Stimulated activated naive CD8-positive, alpha-beta T cell treated with anti-CD3 and anti-CD28 coated beads, Interleukin-15, Interleukin-2, amounts not matched to agents 100 U/mL and 50 U/mL, for 24 hours (primary cell): ENCODE data around the gene CFAP221.
"Not testable (repeated sequence)": the region's sequence is repeated elsewhere in the genome, so short reads cannot be mapped to it uniquely, and the experiment has no call there.

Experiments used
- ATAC-seq: fragments of 150-1000 bp; cut with Tn5 transposase; one replicate; pipeline ENCODE4 v1.10.0; 2021
- DNase-seq: peaks from one replicate; pipeline ENCODE4 v3.0.0; 2021

The CFAP221 gene

DNA sequence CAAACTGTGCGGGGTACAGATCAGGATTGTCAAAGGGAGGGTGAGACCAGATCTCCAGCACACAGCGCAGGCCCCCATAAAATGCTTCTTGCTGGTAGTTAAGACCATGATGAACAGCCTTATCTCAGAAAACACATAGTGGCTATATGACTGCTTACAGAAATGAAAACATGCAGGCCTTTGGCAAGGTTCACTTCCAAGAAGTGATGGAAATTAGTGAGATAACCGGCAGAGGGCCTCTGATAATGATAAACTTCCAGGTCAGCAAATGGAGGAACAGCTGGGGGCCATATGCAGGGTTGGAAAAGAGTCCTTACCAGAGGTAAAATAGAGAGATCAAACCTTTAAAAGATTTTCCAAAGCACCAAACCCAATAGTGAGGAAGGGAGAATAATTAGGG lies 46.6 kb downstream of the CFAP221 start:
- ATAC-seq (no peak), DNase-seq (no peak)

DNA sequence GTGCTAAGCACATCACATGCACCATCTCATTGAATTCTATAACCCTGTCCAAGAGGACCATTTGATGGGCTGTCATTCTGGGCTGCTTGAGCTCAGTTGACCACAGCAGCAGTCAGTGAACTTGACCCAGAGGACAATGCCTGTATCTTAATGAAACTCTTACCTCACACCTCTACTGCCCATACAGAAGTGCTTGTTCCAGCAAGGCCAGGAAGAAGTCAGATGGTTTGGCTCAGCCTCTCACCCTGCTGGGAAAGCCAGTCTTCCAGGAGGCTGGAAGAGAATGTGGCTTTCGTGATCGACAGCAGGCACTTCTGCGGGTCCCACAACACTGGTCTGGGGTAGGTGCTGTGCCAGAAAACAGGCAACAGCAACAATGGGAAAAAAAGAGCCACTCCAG lies 47.3 kb downstream of the CFAP221 start:
- no peak for DNase-seq
- ATAC-seq: no peak

DNA sequence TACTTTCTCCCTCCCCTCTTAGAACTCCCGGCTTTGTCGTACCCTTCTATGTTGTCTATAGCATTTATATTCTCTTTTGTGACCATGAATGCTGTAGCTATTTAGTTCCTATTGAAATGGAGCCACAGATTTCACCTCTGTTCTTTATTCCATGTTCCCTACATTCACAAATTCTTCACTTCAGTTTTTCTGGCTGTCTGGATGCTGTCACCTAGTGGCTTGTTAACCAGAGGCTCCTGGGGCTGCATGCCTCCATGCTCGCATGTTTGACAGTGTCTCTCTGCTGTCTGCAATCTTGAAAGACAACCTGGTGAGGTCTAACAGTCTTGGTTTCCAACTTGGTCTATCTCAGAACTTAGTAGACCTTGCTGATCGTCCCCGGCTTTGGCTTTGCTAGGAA lies 48.2 kb downstream of the CFAP221 start:
- ATAC-seq: no peak
- no peak for DNase-seq

DNA sequence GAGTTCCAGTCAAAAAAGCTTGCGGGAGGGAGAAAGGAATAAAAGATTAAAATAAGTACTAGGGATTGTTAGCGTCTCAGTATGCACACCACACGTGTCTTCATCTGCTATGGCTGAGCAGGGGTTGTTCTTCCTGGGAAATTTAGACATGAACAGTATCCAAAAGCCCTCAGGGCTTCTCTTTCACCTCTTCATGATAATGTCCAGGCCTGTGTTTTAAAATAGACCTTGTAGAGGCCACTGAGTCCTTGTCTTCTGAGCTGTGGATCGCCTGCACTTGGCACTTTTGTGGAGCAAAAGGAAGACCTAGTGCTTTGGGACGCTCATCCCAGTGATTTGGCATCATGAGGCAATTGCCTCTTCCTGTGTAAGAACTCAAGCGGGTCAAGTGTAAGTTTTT lies 52.4 kb downstream of the CFAP221 start:
- no peak for ATAC-seq
- DNase-seq: no peak

DNA sequence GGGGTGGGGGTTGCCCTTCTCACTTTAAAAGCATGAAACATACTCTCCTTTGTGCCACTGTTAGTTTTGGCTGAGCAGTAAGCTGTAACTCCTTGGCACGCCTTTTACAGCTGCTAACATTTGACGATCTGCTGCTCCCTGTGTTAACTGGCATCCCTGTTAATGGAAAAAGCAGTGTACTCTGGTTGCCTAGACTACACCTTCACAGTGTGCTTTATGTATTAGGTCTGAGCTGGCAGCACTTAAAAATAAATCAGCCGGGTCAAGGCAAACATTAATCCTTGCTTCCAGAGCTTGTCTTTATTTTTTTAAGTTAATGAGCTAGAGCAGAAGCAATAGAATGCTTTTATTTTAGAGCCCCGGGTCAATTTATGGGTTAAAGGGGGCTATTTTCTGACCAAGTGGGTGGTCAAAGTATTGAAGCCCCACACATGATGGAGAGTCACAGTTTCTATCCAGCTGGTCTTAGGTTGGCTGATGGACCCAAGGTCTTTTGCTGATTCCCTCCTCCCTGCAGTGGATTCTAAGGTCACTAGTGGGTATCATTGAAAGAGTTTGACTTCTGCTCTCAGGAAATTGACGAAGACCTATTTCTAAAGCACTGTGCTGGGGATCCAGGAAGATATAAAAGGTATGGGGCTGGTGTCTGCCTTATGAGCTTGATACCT lies 54.5 kb downstream of the CFAP221 start:
- no peak for ATAC-seq
- no peak for DNase-seq

DNA sequence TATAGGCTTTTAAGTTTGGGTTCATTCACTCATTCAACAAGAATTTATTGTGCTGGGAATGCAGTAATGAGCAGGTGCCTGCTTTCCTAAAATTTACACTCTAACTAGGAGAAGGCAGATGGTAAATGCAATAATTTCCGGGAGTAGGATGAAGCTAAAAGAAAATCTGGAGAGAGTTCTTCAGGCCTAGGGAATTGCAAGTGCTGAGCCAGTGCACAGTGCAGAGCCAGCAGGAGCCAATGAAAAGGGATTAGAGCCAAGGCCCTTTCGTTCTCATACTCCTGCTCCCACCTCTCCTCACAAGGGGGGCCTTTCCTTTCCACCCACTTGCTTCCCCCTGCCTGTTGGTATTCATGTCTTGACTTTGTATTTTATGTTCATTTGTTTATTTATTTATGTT lies 55.1 kb downstream of the CFAP221 start:
- ATAC-seq (no peak), DNase-seq (no peak)

DNA sequence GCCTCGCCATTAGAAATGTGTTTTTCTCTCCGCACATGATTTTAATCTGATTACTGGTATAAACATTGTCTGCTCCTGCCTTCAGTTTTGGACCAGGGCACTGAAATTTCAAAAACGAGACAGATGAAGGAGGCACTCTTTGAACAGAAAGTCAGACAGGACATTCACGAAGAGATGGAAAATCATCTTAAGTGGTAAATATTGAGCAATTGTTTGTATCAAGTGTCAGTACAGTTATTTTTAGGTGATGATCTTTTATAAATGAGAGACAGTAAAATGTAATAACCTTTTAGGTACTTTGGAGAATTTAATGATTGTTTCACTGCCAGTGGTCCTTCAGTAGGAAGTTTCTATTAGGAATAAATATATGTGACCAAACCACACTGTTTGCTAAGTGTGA lies 60.8 kb downstream of the CFAP221 start:
- DNase-seq (no peak), ATAC-seq (no peak)

DNA sequence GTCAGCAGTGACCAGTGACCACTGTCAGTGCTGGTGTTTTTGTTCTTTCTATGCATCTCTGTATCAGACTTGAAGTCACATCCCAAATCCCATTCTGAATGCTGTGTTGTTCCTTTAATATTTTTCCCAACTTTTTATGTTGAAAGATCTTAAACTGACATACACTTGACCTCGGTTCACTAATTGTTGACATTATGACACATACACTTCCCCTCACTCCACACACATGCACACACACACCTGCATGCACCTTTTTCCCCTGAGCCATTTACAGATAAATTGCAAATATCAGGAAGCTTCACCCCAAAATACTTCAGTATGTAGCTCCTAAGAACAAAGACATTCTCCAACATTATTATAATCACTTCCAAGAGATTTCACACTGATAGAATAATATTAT lies 62.4 kb downstream of the CFAP221 start:
- no peak for ATAC-seq
- no peak for DNase-seq

DNA sequence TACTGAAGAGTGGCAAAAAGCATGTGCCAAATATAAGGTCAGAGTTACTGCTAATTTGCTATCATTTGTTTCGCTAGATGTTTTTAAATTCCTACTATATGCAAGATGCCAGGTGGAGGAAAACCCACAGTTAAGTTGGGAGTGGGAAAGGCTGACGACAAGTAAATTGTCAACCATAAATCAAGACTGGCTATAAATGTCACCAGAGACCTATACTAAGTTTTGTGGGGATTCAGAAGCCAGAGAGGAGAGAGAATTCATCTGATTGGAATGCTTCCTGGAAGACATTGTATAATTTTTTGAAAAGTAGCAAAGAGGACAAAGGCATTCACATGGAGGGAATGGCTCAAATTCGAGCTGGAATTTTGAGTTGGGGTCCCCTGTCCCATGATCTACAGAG lies 64.3 kb downstream of the CFAP221 start:
- no peak for DNase-seq
- ATAC-seq: no peak

DNA sequence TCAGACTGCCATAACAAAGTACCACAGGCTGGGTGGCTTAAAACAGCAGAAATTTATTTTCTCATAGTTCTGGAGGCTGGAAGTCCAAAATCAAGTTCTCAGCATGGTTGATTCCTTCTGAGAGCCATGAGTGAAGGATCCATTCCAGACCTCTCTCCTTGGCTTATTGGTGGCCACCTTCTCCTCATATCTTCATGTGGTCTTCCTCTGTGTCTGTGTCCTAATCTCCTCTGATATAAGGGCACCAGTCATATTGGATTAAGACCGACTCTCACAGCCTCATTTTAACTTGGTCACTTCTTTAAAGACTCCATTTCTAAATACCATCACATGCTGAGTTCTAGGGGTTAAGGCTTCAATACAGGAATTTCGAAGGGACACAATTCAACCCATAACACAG lies 65.1 kb downstream of the CFAP221 start:
- DNase-seq (no peak), ATAC-seq (no peak)

DNA sequence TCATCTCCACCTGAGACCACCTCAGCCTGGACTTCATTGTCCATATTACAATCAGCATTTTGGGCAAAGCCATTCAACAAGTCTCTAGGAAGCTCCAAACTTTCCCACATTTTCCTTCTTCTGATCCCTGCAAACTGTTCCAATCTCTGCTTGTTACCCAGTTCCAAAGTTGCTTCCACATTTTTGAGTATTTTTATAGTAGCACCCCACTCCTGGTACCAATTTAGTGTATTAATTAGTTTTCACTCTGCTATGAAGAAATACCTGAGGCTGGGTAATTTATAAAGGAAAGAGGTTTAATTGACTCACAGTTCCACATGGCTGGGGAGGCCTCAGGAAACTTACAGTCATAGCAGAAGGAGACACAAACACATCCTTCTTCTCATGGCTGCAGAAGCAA lies 69.9 kb downstream of the CFAP221 start:
- not testable (repeated sequence) for DNase-seq, ATAC-seq

DNA sequence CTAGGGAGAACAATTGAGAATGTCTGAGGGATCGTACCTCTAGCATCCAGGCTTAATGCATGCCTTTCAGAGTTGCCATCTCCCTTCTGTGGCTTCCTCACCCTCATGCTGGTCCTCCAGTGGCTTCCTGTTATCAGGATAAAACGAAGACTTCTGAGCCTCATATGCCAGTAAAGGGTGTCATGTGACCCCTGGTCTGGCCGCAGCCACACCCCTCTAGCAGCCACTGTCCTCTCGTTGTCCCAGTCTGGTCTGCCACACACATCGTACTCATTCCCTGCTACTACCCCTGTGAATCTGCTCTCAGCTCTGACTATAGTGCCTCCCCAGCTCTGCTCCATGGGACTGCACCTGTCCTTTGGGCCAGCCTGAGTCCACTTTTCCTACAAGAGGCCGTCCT lies 72.2 kb downstream of the CFAP221 start:
- DNase-seq (no peak), ATAC-seq (no peak)

DNA sequence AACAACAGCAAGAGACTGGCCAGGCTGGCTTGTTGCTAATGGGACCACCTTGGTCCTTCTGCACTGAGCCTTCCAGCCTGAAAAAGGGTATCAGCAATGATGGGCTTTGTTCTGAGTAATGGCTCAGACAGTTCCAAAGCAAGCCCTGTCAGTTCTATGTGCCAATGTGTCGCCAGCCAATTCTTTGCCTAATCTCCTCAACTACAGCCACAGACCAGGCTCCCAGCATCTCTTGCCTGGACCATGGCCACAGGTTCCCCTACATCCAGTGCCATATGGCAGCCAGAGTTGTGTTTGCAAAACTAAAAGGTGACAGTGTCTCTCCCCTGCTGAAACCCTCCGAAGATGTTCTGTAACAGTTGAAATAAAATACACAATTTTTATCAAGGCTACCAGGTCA lies 73.2 kb downstream of the CFAP221 start:
- ATAC-seq: no peak
- no peak for DNase-seq

DNA sequence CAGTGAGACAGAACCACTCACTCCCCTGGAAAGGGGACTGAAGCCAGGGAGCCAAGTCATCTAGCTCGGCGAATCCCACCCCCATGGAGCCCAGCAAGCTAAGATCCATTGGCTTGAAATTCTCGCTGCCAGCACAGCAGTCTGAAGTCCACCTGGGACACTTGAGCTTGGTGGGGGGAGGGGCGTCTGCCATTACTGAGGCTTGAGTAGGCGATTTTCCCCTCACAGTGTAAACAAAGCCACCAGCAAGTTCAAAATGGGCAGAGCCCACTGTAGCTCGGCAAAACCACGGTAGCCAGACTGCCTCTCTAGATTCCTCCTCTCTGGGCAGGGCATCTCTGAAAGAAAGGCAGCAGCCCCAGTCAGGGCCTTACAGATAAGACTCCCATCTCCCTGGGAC lies 74.5 kb downstream of the CFAP221 start:
- ATAC-seq, DNase-seq: not testable (repeated sequence)

DNA sequence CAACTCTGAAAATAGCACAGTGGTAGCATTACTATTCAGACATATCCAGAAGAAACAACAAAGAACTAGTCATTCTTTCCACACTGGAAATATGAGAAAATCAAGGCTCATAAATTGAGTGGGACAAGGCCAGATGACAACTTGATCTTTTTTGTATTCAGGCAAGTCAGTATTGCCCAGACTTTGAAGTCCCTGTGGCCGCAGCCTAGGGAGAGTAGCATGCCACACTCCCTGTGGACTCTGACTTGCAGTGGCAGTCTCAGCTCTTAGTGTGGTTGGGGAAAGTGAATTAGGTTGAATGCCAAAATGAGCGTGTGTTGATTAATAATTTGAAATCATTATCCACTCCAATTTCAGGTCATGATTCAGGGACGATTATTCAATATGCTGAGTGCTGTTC lies 81.0 kb downstream of the CFAP221 start:
- no peak for ATAC-seq

DNA sequence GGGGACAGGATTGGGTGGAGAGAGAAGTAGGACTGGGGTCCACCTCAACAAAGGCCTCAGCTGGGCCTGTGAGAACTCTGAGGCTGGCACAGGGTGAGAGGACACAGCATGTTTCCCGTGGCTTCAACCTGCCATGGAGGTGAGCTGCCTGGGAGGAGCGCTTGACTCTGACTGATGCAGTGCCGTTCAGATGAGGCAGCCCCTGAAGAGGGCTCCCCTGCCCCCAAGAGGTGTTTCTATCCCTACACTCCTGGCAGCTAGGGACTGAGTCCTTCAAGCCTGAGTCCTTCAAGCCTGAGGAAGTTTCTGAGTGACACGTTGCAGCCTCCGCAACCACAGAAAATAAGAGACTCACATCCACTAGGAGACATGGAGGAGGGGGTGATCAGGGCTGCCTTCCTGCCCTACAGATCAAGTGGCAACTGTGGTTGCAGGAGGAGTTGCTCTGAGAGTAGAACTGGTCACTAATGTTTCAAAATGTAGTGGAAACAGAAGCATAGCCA lies 85.1 kb downstream of the CFAP221 start:
- no peak for DNase-seq
- ATAC-seq: no peak

More for the DNA sequence above, 81.0 kb downstream of the CFAP221 start:
- no peak for DNase-seq

DNA sequence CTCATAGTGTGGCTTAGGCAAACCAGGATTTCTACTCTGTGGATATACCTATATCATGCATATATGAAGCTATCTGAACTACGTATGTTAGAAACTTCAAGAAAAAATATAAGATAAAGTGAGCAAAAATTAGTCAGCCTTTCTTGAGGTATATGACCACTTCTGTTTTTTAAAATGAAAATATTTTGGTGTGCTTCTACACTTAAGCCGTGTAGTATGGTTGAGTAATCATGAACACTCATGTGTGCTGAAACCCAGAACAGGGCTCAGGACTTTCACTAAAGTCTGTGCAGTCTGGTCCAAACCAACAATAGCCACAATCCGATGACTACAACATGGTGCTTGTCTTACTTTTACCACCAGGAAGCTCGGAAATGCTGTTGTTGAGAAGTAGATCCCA lies 85.9 kb downstream of the CFAP221 start:
- DNase-seq: no peak
- ATAC-seq: no peak

DNA sequence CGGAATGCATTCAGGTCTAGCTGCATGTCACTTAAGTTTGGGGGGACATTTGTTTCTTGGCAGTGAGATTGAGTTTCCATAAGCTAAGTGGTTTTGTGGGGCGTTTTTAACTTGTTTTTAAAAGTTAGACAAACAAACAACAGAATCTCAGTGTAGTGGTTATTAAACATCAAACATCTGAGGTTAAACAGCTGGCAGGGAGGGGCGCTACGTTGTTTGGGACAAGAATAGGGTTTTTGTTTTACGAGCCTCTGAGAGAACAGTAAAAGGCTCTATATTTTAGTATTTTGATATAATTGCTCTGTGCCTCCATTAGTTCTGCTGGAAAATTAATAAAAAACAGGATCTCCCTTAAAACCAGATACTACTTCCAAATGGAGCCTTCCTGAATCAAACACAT lies 93.1 kb downstream of the CFAP221 start:
- DNase-seq (no peak), ATAC-seq (no peak)

DNA sequence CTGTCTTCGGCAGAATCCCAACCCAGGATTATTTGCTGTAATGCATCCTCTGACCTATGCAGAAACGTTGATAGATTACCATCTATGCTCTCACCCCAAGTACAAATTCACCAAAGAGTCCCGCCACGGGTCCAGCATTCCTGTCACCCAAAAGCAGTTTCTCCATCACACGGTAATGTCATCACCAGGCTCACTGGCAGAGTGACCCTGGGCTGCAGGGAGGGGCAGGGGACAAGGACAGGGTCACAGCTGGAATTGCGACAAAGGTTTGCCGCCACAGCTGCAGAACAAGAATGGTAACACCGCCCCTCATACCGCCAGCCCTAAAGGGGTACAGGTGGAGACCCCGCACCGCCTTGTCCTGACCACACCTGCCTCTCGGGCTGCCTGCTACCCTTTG lies 94.0 kb downstream of the CFAP221 start:
- no peak for ATAC-seq
- DNase-seq: no peak

DNA sequence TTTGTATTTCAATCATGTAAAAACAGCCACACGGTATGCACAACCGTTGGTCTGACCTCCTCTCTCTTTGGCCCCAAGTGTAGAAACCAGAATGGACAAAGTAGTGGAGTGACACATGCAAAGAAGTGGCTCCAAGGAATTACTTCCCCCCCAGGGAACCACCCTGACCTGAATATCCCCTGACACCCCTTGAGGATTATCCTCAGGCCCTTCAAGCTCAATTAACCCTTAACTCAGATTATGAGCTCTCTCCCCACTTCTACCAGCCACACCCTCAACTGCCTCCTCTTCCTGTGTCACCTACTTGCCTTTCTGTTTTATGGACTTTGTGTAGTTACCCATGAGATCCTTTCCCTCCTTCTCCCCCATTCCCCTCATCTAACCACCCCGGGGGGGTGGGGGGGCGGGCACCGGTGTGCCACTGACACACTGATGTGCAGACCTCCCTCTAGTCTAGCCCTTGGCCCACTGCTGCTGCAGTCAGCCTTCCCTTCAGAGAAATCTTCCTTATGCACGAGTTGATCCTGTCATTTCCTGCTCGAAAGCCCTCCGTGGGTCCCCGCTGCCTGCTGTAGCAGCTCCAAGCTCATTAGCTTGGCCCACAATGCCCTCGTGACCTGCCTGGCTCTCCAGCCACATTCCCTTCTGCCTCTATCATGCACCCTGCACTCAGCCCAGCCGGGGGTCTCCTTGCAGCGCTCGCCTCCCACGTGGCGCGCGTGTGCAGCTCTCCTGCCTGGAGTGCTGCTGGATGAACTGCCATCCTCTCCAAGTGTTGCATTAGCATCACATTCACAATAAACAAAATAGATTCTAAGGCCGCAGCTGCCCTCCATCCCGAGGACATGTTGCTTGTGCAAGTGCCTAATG lies 94.7 kb downstream of the CFAP221 start:
- DNase-seq (no peak), ATAC-seq (no peak)

DNA sequence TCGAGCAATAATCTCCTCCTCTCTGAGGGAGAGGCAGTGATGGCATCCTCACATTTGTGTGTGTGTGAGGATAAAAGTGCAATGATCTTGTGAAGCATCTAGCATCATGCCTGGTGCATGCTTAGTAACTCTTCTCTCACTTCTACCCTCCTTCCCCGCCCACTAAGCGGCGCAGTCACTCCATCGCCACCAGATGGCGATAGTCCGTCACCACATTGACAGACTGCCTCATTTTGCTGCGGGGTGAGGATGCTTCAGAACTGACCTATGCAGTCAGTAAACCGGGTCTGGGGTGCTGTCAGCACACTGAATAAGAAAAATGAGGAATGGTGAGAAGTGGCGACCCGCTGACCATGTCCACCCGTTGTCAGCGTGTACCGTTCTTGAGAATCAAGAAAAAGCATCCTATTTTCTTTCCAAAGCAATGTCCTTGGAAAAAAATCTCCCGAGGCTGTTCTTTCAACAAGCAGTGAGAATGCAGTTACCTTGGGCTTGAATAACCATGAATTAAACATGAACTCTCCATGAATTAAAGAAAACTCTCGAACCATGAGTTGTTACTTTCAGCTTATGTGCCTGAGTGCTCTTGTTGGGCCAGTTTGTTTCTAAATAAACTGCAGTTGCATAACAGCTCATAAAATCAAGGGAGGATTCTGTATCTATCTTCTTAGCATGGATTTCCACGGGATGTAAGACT lies 97.5 kb downstream of the CFAP221 start:
- peak; percentile 79 for DNase-seq
- peak; percentile 84 for ATAC-seq

DNA sequence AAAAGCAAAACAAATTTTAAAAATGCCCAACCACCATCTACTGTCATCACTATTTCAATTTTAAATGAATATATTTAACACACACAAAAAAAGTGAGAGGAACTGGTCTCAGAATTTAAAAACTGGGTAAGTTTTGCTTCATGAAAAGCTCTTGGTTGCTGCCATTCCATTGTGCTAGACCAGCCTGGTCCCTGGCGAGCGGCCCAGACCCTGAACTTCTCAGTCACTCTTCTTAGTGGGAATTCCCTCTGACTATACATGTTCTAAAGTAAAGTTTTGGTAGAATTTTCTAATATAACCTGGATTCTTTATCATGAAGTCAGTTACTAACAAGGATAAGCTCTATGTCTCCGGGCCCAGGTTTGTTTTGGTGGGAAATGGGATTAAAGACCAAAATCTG lies 99.9 kb downstream of the CFAP221 start:
- DNase-seq (no peak), ATAC-seq (no peak)
